Stimulated activated CD8-positive, alpha-beta memory T cell treated with anti-CD3 and anti-CD28 coated beads, Interleukin-12 subunit alpha, Interleukin-12 subunit beta, amount 100 ng/mL, for 4 hours (primary cell): Measurements from ENCODE around the gene OR5D16.
"Not testable (repeated sequence)": the region's sequence is repeated elsewhere in the genome, so short reads cannot be mapped to it uniquely, and the experiment has no call there.

Experiments
- DNase-seq: peaks from one replicate; pipeline ENCODE4 v3.0.0-alpha.2; 2020; ENCODE audit warnings: low read depth

OR5D16 gene

GRCh38 chr11:55838452-55838851, at the start of gene OR5D16:
OR5D16 (plus strand) TSS chr11:55838752; CDS start chr11:55838752, 0 bp downstream.
- no peak for DNase-seq

DNA sequence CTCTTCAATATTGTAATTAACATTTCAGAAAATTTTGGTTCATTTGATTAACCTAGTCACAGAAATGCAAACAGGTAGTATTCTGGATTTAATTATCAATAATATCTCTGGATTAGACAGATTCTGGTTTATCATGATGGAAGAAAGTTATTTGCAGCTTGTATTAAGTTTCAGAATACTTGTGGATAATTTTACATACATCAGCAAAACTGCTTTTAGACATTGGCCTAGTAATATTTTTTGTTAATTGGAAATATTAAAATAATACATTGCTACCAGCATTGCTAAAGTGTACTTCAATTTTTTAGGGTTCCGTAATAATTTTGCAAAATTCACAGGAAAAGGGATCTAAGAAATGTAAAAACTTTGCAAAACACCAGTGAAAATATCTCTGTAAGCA, 46.9 kb upstream of the OR5D16 start:
- DNase-seq, result no peak

DNA sequence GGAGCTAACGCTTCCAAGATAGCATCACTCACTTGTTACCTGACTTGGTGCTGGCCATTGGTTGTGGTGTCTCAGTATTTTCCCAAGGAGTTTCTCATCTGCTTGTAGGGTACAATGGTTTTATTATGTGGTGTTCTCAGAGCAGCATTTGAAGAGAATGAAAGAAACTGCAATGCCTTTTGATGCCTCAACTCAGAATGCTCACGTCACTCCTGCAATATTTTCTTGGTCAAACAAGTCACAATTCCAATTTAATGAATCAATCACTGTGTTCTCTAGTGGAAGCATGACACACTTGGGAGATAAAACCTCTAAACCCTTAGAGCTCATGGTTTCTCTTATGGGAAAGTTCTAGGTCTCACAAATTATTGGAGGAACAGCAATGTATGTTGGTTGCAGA, 45.2 kb upstream of the OR5D16 start:
- no peak for DNase-seq

- no peak for DNase-seq
These were observed 43.3 kb upstream of the OR5D16 start, which contains the start of gene OR5D14 for GRCh38 chr11:55795256-55795655. OR5D14 (plus strand) TSS chr11:55795556; CDS start chr11:55795556, 0 bp downstream.

DNA sequence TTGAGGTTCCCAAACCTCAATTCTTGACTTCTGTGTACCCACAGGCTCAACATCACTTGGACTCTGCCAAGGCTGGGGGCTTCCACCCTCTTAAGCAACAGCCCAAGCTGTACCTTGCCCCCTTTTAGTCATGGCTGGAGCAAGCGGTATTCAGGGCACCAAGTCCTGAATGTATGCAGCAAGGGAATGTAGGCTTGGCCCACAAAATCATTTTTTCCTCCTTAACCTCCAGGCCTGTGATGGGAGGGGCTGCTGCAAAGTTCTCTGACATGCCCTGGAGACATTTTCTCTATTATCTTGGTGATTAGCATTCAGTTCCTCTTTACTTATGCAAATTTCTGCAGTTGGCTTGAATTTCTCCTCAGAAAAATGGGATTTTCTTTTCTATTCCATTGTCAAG, 32.3 kb upstream of the OR5D16 start:
- DNase-seq, result no peak

GRCh38 chr11:55811067-55811466, 27.5 kb upstream of the OR5D16 start, which contains the start of gene OR5L1:
OR5L1 (plus strand) TSS chr11:55811367; CDS start chr11:55811467, 100 bp downstream.
- DNase-seq, result no peak

DNA sequence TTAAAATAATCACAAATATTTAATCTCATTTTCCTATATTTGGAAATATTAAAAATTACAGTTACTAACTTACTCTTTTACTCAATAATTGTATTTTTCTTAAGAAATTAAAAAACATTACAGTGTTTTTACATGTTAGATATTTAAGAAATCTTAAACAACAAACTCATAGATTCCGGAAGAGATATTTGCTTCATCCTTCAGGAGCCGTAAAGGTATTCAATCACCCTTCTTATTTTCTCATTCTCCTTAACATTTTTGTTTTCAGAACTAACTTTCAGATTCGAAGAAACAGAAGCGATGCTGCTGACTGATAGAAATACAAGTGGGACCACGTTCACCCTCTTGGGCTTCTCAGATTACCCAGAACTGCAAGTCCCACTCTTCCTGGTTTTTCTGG, 19.2 kb upstream of the OR5D16 start, which contains the start of gene OR5D18:
OR5D18 (plus strand) TSS at position 301 of the 400 bp plus-strand sequence; CDS start at position 301, 0 bp downstream.
- DNase-seq, result no peak

GRCh38 chr11:55826919-55827318, 11.6 kb upstream of the OR5D16 start, which contains the start of gene OR5L2:
OR5L2 (plus strand) TSS chr11:55827219; CDS start chr11:55827219, 0 bp downstream.
- DNase-seq, result no peak

GRCh38 chr11:55847453-55847852, 8.9 kb downstream of the OR5D16 start:
- DNase-seq, result no peak

- DNase-seq, result no peak
These were observed 10.5 kb downstream of the OR5D16 start for GRCh38 chr11:55849037-55849436.

DNA sequence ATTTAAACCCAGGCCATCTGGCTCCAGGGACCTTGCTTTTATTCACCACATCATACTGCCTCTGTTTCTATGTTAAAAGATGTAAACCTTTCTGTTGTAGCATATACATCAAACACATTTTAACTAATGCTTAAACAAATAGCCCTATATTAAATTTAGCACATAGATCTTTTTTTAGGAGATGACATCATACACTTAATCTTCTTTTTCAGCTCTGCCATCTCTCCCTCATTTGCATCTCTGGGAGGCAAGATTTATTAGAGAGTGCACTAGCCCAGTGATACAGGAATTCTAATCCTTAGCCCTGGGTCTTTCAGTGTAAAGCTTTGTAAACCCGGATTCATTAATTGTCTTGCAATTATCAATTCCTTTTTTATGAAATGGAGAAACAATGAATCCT, 13.6 kb downstream of the OR5D16 start:
- no peak for DNase-seq

- DNase-seq, result no peak
These were observed 16.2 kb downstream of the OR5D16 start for GRCh38 chr11:55854704-55855103.

DNA sequence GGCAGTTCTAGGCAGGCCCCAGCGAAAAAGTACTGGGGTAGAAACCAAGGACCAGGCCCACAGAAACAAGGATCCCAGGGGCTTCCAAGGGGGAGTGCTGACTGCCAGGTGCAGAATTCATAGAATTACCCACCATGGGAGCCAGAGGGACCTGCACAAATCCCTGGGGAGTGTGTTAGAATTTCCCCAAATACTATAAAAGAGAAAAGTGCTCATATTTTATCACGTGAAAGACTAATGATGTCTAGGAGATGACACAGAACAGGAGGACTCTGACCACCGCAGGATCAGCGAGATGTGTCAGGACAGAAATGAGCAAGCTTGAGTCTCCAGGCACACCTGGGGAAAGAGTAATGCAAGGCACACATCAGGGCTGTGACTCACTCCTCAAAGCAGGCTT, 28.8 kb downstream of the OR5D16 start:
- not testable (repeated sequence) for DNase-seq

GRCh38 chr11:55872731-55873130, 34.2 kb downstream of the OR5D16 start:
- not testable (repeated sequence) for DNase-seq

DNA sequence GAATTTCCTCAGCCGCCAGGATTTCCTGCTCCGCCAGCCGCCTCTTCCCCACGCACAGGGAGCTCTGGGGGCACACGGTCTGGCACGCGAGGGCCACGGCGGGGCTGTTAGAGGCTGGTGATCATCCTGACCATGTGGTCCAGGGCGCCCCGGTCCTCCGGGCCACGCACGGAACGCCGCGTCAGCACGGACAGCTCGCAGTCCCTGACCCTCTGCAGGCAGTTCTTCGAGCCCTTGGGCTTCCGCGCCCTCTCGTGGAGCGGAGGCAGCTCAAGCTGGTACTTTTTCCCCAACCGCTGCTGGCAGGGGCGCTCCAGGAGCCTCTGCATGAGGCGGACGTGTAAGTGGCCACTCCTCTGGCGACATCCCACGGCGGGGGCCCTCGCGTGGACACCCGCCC, 34.6 kb downstream of the OR5D16 start:
- DNase-seq, result not testable (repeated sequence)

GRCh38 chr11:55882997-55883396, 44.4 kb downstream of the OR5D16 start, which contains the start of gene TRIM51:
TRIM51 (plus strand) TSS chr11:55883297; CDS start chr11:55885429, 2,132 bp downstream.
- DNase-seq, result not testable (repeated sequence)

- DNase-seq, result not testable (repeated sequence)
These were observed 46.4 kb downstream of the OR5D16 start for GRCh38 chr11:55884995-55885394.

- DNase-seq, result not testable (repeated sequence)
These were observed 46.9 kb downstream of the OR5D16 start for GRCh38 chr11:55885481-55885880.
